Stimulated activated CD4-positive, alpha-beta T cell treated with anti-CD3 and anti-CD28 coated beads, TNF-alpha, amount 100 ng/mL, for 24 hours (primary cell): ENCODE measurements around the gene DNAH6.
A peak's percentile ranks its signal among the peaks of the same experiment; 100 is the strongest.
"Not testable (repeated sequence)": the region's sequence is repeated elsewhere in the genome, so short reads cannot be mapped to it uniquely, and the experiment has no call there.

ENCODE experiments used
- DNase-seq, 3 experiments: peaks; one replicate each; pipeline ENCODE4 v3.0.0-alpha.2; 2020; ENCODE audit warnings: low read depth in 3 of 3

DNAH6 gene

DNA sequence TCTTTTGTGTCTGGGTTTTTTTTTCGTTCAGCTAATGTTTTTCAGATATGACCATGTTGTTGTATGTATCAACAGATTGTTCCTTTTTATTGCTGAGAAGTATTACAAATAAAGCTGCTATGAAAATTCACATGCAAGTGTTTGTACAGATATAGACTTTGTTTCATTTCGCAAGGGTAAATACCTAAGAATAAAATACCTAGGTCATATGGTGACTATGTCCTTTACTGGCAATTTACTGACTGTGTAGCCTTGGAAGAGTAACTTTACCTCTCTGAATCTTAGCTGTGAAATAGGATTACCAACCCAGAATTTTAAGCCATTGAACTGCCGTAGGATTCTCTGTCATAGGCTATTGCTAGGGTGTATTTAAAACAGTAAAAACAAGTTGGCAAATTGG lies 19.0 kb upstream of the DNAH6 start:
- no peak for DNase-seq

DNA sequence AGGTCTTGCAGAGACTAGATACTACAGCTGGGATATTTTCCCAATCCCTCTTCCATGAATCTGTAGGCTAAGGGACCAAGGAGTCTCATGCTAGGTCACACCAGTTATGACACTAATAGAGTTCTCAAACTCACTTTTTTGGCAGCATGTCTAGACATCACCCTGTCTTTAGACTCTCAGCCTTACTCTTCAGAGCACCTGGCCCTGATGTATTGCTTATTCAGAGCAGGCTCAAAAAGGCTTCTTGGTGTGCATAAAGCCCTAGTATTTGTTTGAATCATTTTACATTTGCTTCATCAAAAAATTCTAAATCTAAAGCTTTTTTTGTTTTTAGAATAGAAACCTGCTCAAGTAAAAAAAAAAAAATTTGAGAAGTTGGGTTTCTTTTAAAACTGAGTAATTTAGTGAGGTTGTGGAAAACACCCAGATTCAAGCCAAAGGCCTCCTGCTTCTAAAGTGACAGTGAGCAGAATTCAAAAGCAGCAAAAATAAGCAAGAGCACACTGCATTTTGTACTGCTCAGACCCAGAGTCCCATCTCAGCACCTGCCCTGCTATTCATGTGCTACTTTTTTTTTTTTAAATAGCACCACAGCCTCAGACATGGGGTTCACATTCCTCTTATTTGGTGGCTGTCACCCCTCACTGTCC lies 18.0 kb upstream of the DNAH6 start:
- DNase-seq, result no peak

DNA sequence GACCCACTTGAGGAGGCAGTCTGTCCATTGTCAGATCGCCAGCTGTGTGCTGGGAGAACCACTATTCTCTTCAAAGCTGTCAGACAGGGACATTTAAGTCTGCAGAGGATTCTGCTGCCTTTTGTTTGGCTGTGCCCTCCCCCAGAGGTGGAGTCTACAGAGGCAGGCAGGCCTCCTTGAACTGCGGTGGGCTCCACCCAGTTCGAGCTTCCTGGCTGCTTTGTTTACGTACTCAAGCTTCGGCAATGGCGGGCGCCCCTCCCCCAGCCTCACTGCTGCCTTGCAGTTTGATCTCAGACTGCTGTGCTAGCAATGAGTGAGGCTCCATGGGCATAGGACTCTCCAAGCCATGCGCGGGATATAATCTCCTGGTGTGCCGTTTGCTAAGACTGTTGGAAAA lies 5.3 kb upstream of the DNAH6 start:
- not testable (repeated sequence) for DNase-seq

DNA sequence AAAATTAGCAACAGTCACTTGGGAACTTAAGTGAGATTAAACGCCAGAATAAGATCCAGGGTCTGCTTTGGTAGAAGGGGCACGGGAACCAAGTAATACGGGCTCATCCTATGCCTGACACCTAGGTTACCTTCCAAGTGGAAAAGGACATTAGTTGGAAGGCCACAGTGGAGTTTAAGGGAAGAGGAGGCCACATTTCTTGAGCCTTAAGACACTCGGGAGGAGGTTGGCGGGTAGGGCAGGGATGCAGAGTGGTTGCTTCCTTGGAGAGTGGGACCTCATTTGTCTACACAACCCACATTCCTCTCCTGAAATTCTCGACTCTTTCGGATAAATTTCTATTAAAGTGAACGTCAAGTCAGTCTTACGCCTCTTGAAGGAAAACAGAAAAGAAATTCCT lies 510 bp upstream of the DNAH6 start:
- no peak for DNase-seq

DNA sequence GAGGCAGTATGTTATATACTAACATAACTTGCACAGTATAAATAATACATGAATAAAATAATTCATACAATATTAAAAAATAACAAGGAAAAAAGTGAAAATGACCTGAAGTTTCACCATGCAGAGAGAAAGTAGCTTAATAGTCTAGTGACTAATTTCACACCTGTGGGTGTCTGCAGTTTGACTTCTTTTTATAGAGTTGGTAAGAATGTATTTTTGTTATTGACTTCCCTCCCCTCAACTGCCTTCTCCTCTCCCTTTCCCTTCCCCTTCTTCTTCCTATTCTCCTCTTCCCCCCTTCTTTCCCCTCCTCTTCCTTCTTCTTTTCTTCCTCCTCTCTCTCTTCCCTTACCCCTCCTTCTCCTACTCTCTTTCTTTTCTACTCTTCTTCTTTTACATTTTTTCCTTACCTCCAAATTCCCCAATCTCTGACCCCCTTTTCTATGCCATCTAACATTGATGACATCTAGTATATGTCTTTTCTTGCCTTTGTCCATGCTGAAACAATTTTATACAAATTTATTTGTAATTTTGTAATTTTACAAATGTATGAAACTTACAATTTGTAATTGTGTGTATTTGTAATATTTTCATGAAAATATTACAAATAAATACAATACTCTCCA lies 3.1 kb downstream of the DNAH6 start:
- DNase-seq, result no peak

DNA sequence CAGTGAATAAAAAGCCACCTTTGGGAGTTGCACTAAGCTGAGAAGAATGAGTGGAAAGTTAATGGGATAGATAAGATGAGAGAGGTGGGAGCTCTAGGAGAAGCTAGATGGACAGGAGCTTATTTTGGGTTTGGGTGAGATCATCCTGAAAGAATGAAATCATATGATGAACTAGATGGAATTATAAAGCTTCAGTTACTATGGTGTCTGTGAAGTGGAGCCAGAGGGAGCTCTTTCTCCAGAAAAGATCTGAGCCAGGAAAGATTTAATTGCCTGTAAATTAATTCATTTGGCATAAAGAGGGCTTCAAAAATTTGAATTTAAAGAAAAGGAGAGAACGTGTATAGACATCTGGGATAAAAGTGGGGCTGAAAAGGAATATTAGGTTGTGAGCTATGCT lies 10.3 kb downstream of the DNAH6 start:
- no peak for DNase-seq

DNA sequence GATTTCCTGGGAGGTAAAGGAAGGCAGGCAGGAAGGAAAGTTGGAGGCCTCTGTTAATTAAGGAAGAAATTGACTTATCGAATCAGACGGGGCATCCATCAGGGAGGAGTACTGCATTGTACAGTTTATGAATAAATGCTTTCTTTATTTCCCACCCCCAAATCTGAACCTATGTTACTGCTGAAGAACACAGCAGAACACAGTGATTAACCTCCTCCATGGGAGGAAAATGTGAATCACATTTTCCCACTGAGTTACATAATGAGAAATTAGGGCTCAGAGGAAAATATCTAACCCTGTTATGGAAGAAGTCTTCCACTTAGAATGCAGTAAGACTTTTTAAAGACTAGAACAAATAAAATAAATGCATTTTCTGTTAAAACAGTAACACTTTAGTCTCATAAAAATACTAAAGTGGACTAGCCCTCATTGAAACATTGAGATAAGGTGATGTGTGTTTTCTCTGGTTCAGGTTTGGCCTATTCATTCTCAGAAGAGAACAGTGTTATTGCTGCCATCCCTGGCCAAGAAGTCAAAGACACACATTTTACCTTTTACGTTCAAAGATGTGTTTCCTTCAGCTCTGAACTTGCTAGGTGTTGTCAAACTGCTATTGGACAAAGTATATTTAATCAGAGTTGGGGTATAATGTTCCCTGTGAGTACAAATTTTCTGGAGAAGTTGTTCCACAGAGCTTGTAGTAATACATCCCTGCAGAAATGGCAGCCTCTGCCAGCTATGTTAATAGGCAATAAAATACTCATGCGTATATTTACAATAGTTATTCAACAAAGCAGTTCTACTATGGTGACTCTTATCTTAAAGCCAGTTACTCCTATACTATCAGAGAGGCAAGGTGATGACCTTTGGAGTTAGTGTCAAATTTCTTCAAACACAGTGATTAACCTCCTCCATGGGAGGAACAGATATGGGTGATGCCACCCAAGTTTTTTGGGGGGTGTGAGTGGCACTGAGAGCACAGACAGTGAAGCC lies 11.1 kb downstream of the DNAH6 start:
- no peak for DNase-seq

DNA sequence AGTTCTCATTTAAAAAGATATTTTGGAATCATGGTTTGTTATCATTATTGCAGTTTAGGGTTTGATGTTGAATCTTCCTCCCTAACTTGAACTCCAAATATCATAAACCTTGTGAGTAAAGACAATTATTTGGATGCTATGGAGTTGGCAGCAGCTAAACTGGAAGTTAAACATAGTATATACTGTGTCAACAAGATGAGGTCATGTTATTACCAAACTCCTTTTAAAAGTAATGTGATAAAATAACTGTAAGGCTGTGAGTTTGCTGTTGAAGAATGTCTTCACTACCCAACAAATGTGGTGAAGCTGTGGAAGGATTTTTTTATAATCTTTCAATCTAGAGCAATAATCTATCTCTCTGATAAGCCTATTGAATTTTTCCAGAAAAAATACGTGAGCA lies 16.0 kb downstream of the DNAH6 start:
- no peak for DNase-seq

DNA sequence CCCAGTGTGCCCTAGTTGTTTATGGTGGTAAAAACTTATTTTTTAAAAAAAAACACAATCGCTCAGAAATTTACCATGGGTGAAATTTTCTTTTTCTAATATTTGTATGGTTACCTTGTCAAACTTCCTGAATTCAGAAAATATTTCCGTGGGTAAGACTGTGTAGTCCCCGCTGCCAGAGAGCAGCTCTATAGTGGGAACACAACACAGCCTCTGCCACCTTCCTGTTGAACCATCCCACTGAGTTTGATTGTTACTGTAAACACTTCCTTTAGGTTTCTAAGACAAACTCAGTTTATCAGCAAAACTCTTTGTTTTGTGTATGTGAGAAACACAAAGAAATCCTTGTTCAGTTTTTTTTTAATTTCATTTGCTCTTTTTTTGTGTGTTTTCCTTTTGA lies 17.9 kb downstream of the DNAH6 start:
- DNase-seq, result no peak

DNA sequence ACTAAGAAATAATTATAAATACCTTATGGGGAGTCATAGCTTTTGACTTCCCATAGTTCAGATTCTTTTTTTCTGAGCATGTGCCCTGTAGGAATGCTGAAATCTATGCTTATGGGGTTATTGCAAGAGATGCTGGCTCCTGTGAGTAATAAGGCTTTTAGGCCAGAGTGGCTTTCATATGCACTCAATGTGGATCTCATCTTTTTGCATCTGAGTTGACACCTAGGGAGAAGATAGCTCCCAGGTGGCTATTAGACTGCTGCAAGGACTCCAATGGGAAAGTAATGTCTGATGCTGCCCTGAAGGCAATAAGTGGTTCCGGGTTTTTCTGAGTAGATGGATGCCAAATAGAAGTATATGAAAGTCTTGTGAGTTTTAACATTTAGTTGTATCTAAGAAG lies 21.0 kb downstream of the DNAH6 start:
- DNase-seq, result no peak

DNA sequence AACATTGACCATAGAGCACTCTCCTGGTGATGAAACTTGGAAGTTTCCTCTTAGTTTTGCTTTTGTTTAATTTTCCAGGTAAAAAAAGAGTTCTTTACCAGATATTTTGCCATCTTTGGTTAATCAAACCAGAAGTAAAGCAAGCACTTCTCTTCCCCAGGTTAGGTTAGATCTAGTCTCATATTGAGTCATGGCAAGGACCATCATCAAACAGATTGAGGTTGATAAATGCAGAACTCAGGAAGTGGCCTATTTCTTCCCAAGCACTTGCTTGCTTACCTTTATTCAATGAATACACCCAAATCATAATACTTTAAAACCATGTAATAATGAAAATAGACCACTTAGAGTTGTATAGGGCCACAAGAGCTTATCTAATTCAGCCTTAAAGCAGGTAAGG lies 23.4 kb downstream of the DNAH6 start:
- DNase-seq, result no peak

DNA sequence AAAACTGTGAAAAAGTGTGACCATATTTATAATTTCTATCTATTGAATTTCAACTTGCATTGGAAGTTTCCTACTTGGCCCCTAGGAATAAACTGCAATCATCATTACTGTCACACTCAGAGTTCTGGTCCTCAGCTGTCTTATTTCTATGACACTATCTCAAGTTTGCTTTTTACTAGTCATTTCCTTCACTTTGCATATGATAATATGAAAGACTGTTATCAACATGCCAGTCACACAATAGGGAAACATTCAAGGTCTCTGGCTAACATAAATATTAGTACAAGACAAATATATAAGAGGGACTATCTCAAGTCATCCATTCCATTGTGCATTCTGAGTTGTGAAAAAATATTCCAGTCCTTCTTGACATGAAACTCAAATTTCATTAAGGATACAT lies 28.7 kb downstream of the DNAH6 start:
- no peak for DNase-seq

DNA sequence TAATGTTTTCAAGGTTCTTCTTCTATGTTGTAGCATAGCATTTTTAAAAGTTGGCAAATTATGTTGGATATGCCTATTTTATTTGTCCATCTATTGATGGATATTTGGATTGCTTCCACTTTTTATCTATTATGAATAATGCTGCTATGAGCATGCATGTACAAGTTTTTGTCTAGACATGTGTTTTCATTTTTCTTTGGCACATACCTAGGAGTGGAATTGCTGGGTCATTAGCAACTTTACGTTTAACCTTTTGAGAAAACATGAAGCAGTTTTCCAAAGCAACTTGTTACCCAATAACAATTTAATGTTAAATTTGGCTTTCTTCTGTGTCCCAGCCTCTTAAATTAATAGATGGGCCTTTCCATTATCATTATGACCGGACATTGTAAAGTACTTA lies 30.3 kb downstream of the DNAH6 start:
- no peak for DNase-seq

DNA sequence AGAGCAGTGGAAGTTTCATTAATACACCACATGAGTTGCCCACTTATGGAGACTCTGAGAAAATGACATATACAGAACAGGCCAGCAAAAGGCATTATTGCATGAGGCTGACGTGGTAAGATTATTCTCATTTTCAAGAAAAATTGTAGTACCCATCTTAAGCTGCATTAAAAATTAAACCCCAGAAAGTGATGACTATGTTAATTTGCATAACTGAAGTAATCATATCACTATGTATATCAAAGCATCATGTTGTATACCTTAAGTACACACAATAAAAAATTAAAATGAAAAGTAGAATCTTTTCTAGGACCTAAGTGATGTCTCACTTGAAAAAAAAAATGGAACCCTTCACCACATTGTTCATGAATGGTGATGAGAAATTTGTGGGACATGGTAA lies 32.0 kb downstream of the DNAH6 start:
- no peak for DNase-seq

DNA sequence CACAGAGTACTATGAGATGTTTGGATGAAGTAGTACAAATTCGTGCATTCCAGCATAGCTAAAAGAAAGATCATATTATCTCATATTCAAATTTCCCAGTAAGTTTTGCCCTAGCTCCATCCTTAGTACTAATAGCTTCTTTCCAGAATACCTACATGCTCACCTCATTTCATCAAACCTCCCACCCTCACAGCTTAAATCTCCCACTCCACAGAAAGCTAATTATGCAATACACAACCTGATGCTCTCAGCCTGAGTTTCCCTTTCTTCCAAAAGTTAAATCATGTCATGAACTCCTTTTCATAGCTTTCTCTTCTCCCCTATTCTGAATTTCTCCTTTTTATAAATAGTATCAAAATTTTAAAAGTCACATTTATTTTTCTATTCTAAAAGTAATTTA lies 34.6 kb downstream of the DNAH6 start:
- DNase-seq, result no peak

DNA sequence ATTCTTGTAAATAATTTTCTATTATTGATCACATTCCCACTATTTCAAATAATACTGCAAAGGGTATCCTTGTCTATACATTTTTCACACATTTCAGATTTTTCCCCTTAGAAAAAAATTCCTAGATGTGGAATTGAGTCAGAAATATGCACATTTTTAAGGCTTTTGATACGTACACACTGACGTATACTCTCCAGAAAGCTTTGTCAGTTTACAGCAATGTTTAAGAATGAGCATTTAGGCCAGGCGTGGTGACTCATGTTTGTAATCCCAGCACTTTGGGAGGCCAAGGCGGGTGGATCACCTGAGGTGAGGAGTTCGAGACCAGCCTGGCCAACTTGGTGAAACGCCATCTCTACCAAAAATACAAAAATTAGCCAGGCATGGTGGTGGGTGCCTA lies 35.2 kb downstream of the DNAH6 start:
- not testable (repeated sequence) for DNase-seq

DNA sequence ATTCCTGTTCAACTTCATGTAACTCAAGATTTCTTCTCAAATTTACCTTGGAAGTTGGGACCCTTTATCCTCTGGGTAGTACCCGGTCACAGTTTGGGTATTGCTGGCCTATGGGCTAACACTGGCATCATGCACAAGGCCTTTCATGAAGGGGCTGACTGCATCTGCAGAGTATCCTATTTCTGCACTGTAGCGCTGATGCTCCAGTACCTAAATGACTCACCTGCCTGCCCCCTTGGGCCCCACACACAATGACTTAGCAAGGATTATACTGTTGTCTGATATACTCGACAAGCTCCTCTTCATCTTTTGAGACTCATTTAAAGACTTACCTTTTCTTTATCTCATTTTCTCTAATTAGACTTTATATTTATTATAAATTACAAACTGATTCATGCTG lies 39.9 kb downstream of the DNAH6 start:
- DNase-seq, result peak in 1 of 3 experiments; percentile 2

DNA sequence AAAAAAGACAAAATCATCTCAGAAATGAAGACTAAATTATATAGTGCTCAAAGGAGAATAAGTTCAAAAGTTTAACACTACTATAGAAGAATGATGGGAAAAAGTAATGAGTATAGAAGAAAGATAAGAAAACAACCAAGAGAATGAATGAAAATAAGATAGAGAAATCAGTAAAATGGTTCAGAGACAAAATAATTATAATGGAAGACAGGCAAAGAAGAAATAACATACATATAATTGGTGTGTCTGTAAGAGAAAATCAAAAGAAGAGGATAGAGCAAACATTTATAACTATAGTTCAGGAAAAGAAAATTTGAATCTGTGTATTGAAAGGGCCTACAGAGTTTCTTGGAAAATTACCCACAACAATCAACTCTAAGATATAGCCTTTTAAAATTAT lies 43.5 kb downstream of the DNAH6 start:
- DNase-seq, result no peak

DNA sequence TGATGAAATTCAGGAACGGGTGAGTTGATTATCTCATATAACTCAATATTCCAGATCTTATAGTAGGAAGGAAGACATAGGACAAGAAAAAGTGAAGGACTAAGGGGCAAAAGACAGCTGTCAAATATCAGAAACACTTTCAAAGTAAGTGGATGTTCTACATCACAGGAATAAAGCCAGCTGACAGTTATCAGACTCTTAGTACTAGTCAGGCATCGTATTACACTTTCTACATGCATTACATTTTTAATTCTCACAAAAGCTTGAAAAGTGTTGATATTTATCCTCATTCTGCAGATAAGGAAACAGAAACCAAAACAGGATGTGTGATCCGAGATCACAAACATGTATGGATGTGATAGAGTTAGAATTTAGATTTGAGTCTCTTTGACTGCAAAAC lies 63.4 kb downstream of the DNAH6 start:
- DNase-seq, result no peak

DNA sequence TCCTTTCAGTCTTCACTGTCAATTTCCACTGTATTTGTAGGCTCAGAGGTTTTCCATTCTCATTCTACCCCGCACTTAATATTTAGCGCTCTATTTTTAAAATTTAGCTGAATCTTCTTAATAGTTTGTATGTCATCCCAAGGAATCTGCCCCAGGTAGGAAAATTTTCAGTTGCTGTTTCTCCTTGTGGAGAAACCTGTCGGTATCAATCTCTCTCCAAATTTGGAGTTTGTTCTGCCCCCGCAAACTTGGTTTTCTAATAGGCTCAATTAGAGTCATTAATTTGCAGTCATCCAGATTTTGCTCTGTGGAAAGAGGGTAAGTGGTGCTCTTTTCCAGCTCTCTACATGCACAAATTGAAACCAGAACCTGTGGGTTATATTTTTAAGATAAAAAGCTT lies 87.6 kb downstream of the DNAH6 start:
- no peak for DNase-seq

DNA sequence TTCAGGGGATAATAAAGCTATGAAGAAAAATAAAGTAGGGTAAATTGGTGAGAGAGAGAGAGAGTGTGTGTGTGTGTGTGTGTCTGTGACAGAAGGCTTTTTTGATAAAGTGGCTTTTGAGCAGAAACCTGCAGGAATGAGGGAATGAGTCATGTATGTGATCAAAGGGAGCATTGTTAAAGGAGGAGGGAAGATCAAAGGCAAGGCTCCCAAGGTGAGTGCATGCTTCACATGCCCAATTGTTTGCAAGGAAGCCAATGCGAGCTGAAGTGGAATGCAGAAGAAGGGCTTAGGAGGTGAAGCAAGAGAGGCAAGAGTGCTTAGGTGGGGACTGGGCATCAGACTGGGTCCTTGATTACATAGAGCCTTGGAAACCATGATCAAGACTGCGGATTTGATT lies 96.8 kb downstream of the DNAH6 start:
- no peak for DNase-seq

DNA sequence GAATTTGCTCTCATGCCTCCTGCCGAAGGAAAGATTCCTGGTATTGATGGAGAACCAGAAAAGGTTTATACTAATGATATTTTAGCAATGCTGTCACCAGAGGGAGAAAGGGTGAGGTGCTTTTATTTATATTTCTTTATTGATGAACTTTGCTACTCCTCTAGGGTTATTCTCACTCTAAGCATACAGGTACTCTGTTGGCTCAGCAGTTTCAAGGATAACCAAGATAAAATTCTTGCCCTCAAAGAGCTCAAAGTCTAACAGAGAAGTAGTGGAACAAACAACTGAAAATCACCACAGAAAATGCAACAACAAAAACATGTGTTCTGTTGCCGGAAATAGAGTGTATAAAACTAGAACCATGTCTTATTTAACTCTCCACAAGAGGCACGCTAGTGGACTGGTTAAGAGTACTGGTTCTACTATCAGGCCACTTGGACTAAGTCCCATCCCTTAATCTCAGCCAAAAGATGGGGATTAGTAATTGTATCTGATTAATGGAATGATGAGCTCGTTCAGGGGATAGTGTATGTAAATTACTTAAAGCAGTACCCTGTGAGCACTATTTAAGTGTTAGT lies 103.6 kb downstream of the DNAH6 start:
- DNase-seq, result no peak
